NB4 (cell line): Measurements from ENCODE around the gene INCA1.

Experiments used
- DNase-seq: peaks from one replicate; pipeline ENCODE4 v3.0.0; 2010; ENCODE audit warnings: low read depth
- H3K4me3 ChIP-seq: one replicate; pipeline ENCODE4 v1.5.1; 2011; ENCODE audit warnings: mild to moderate bottlenecking, low read depth, low read length, moderate library complexity
- MYC ChIP-seq: IDR thresholded peaks from 2 replicates; pipeline ENCODE4 v1.6.1; 2011; ENCODE audit warnings: low read depth, low read length
- POLR2A ChIP-seq: IDR thresholded peaks from 2 replicates; pipeline ENCODE4 v1.6.1; 2011; ENCODE audit warnings: mild to moderate bottlenecking; ENCODE audit not compliant: insufficient read length; ENCODE audit errors: extremely low read depth
- TF ChIP-seq, protein P1 (sequence below): IDR thresholded peaks from one replicate; pipeline ENCODE4 v1.5.1; 2012; ENCODE audit warnings: low read depth, low read length
- TF ChIP-seq, protein P2 (sequence below): IDR thresholded peaks from 2 replicates; pipeline ENCODE4 v1.6.1; 2011; ENCODE audit warnings: low read depth, low read length

Gene INCA1

DNA sequence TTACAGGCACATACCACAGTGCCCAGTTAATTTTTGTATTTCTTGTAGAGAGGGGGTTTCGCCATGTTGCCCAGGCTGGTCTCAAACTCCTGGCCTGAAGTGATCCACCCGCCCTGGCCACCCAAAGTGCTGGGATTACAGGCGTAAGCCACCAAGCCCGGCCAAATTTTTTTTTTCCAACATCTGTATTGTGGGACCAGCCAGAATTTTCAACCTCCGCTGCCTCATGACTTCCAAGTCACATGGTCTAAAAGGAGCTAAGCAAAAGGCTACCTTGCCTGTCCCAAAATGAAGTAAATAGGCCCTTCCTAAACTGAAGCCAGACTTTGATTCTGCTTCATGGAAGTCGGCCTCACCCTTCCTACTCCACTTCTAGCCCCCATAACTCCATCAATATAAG is 25.5 kb downstream of the INCA1 start:
- no peak for TF ChIP-seq POLR2A
- TF ChIP-seq MYC, result no peak
- TF ChIP-seq, protein P1, sequence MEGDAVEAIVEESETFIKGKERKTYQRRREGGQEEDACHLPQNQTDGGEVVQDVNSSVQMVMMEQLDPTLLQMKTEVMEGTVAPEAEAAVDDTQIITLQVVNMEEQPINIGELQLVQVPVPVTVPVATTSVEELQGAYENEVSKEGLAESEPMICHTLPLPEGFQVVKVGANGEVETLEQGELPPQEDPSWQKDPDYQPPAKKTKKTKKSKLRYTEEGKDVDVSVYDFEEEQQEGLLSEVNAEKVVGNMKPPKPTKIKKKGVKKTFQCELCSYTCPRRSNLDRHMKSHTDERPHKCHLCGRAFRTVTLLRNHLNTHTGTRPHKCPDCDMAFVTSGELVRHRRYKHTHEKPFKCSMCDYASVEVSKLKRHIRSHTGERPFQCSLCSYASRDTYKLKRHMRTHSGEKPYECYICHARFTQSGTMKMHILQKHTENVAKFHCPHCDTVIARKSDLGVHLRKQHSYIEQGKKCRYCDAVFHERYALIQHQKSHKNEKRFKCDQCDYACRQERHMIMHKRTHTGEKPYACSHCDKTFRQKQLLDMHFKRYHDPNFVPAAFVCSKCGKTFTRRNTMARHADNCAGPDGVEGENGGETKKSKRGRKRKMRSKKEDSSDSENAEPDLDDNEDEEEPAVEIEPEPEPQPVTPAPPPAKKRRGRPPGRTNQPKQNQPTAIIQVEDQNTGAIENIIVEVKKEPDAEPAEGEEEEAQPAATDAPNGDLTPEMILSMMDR, result no peak
- TF ChIP-seq, protein P2, sequence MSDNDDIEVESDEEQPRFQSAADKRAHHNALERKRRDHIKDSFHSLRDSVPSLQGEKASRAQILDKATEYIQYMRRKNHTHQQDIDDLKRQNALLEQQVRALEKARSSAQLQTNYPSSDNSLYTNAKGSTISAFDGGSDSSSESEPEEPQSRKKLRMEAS, result no peak
- H3K4me3 ChIP-seq, result no peak overlapping the region
- DNase-seq, result no peak

DNA sequence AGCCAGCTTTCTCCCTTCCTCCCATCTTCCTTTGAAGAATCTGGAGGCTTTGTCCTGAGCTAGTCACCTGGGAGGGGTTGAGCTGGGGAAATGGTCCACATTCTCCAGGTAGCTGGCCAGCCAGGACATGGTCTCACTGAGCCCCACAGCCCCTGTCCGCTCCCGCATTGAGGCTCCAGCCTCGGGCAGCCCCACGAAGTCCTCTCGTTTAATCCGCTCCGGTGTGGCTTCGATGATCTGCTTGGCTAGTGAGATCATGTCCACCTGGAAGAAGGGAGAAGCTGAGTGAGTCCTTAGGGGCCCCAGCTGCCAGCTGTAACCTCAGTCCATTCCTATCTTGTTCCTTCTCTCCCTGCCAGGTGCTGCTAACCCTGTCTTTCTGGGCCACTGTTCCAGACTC is 27.0 kb downstream of the INCA1 start:
- no peak for TF ChIP-seq MYC
- TF ChIP-seq, protein P1, result no peak
- TF ChIP-seq POLR2A, result no peak
- TF ChIP-seq, protein P2, result no peak
- no peak for DNase-seq
- H3K4me3 ChIP-seq, result no peak overlapping the region

DNA sequence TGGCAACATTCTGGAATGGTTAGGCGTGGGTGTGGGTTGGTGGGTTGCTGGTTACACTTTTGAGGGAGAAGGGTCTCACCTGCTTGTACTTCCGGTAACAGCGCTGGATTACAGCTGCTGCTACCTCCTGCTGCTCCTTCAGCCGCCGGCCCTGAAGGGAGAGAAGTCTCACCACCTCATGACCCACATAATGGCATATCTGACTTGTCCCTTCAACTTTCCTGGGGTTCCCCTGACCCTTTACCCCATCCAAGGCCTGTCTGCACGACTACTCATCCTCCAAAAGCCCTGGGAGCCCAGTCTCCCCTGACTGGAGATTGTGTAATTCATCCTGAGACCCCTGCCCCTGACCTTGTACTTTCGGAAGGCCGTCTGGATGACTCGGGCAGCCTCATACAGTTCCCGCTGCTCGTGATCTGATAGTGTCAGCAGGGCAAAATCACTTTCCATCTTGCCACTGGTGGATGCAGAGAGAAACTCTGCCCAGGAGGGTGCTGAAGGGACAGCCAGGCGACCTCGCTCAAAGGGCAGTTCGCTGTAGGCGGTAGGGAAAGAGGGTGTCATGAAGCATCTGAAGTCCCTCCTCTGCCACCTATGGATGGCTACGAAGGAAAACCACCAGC is 27.7 kb downstream of the INCA1 start:
- H3K4me3 ChIP-seq, result peak overlapping the region; percentile 80
- no peak for TF ChIP-seq MYC
- TF ChIP-seq, protein P1, result no peak
- no peak for TF ChIP-seq POLR2A
- TF ChIP-seq, protein P2, result no peak
- peak; percentile 33 for DNase-seq

DNA sequence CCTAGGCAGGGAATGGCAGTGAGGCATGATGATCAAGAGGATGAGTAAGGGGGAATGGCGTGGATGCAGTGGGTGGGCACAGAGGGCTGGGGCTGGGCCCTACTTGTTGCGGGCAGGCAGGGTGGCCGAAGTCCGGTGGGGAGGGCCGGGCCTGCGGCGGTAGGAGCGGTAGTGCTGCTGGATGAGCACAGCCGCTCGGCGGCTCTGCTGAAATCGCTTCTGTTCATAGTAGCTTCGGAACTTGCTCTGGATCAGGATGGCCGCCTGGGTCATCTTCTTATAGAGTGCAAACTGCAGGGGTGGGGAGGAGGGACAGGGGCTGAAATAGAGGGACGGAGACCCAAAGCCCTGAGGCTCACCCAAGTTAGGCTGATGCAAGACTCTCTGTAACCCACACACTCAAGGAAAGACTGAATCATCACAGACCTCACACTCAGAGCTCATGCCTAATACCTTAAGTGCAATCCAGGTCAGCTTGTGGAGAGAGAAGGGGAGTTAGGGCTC is 28.2 kb downstream of the INCA1 start:
- peak overlapping the region; percentile 80 for H3K4me3 ChIP-seq
- DNase-seq, result peak; percentile 88

DNA sequence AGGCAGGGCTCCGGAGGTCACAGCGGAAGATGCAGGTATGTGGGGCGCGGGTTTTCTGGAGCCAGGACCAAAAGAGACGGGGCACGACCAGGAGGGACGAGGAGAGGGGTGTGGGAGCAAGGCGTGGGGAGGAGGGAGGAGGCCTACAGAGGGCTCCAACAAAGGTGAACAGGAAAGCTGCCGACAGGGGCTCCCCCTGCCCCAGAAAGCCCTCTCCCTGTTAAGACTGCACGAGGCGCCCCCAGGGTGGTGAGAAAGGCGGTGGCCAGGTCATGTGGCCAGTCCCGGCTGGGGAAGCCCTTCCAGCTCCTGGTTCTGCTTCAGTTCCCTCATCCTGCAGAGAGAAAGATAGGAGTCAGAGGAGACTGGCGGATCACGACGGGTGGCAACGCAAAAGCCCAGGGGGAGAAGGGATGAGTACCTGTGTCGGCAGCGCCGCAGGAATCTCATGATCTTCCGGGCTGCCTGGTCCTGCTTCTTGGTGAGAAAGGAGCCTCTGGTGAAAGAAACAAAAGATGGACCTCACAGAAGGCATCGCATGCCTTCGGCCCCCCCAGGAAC is 28.8 kb downstream of the INCA1 start:
- TF ChIP-seq, protein P1, result no peak
- TF ChIP-seq MYC (0 out of 2 replicates have a peak, but pooled peaks have one; percentile 17), POLR2A (no peak)
- TF ChIP-seq, protein P2, result no peak
- peak overlapping the region; percentile 80 for H3K4me3 ChIP-seq
- DNase-seq, result peak; percentile 40

More for the DNA sequence above, 28.2 kb downstream of the INCA1 start:
- TF ChIP-seq, protein P2, result peak; percentile 25; the same call in 1 of the 2 replicates
- peak; percentile 44 for TF ChIP-seq MYC
- TF ChIP-seq POLR2A, result peak; percentile 44
- TF ChIP-seq, protein P1, result no peak
